PFSK-1 (cell line): ENCODE measurements around the gene HBP1.

ENCODE experiments used
- POLR2AphosphoS5 ChIP-seq: IDR thresholded peaks from 2 replicates; pipeline ENCODE4 v1.6.1; 2012; ENCODE audit warnings: low read depth, mild to moderate bottlenecking, control low read depth, low read length, moderate library complexity
- SIN3A ChIP-seq: IDR thresholded peaks from 2 replicates; pipeline ENCODE4 v1.6.1; 2012; ENCODE audit warnings: mild to moderate bottlenecking, low read length, moderate library complexity, borderline replicate concordance; ENCODE audit not compliant: insufficient read depth
- TAF1 ChIP-seq: IDR thresholded peaks from 2 replicates; pipeline ENCODE4 v1.6.1; 2012; ENCODE audit warnings: low read length, control low read depth, borderline replicate concordance; ENCODE audit not compliant: insufficient read depth
- TF ChIP-seq, protein P1 (sequence below), 2 experiments: IDR thresholded peaks; 2 replicates each; pipeline versions ENCODE4 v1.6.1 to v1.8.0; 2011 to 2012; ENCODE audit warnings: low read depth in 2 of 2, low read length in 2 of 2, control low read depth in 1 of 2, inconsistent platforms in 1 of 2, mild to moderate bottlenecking in 1 of 2, moderate library complexity in 1 of 2; ENCODE audit not compliant: insufficient read depth in 1 of 2

DNA sequence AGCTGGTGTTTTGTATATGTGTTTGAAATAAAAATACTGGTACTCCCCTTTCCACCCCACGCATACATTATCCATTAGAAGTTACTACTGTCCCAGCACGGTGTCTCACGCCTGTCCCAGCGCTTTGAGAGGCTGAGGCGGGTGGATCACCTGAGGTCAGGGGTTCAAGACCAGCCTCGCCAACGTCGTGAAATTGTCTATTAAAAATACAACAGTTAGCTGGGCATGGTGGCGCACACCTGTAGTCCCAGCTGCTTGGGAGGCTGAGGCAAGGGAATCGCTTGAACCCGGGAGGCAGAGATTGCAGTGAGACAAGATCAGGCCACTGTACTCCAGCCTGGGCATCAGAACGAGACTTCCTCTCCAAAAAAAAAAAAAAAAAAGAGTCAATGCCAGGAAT lies 2.7 kb downstream of the HBP1 start:
- TF ChIP-seq POLR2AphosphoS5 (no peak), SIN3A (no peak), TAF1 (no peak)
- TF ChIP-seq, protein P1, sequence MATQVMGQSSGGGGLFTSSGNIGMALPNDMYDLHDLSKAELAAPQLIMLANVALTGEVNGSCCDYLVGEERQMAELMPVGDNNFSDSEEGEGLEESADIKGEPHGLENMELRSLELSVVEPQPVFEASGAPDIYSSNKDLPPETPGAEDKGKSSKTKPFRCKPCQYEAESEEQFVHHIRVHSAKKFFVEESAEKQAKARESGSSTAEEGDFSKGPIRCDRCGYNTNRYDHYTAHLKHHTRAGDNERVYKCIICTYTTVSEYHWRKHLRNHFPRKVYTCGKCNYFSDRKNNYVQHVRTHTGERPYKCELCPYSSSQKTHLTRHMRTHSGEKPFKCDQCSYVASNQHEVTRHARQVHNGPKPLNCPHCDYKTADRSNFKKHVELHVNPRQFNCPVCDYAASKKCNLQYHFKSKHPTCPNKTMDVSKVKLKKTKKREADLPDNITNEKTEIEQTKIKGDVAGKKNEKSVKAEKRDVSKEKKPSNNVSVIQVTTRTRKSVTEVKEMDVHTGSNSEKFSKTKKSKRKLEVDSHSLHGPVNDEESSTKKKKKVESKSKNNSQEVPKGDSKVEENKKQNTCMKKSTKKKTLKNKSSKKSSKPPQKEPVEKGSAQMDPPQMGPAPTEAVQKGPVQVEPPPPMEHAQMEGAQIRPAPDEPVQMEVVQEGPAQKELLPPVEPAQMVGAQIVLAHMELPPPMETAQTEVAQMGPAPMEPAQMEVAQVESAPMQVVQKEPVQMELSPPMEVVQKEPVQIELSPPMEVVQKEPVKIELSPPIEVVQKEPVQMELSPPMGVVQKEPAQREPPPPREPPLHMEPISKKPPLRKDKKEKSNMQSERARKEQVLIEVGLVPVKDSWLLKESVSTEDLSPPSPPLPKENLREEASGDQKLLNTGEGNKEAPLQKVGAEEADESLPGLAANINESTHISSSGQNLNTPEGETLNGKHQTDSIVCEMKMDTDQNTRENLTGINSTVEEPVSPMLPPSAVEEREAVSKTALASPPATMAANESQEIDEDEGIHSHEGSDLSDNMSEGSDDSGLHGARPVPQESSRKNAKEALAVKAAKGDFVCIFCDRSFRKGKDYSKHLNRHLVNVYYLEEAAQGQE (IDR thresholded peaks at IDR 0.05; ENCODE audit: insufficient read depth in 1 of 2, low read depth in 2 of 2, low read length in 2 of 2): no peak
